ENCODE measurements around the gene DUSP10.

Gene DUSP10

DNA sequence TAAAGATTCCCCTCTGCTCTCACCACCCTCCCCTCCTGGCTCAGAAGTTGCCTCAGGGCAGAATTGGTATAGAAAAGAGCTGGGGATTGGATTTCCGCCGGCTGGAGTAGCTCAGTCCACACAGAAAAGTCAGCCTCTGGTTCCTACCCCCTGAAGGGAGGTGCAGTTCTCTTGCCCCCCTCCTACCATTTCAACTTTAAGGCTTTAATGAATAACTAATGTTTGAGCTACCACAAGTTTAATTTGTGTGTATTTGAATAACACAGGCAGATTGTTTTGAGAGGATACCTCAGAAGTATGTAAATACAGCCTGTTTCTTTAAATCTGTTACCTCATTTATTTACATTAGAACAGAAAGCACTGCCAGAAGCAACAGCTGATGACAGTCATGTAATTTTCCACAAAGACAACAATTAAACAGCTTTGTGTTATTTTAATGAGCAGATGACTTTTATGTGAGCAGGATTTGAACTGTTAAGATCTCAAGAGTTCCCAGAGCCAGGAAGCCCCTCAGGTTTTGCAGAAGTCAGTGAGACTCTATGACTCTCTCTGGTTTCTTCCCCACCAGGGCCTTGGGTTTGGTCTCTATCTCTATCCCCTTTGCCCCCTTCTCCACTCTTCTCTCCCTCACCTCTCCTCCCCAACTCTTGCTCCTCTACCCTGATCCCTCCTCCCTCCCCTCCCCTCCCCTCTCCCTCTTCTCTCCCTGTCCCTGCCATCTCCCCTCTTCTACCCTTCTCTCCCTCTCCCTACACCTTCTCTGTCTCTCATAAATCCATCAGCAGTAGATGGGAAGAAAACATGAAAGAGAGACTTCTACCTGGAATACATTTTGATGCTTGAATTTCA lies 26.3 kb downstream of the DUSP10 start:
- Histone ChIP-seq H3K79me2 (ENCODE audit: insufficient read depth, low read length) (no peaks in the 10 kb centered on the region), H3K4me3 (ENCODE audit: insufficient read depth, low read length, poor library complexity, severe bottlenecking) (no peak overlapping the region), H3K27me3 (ENCODE audit: low read length) (no peaks in the 10 kb centered on the region), H3K9me3 (ENCODE audit: insufficient read depth, low read length) (no peaks in the 10 kb centered on the region), H2AFZ (ENCODE audit: low read depth, low read length, severe bottlenecking) (no peak overlapping the region), H4K20me1 (ENCODE audit: low read depth, low read length) (no peaks in the 10 kb centered on the region), H3K36me3 (ENCODE audit: low read length) (no peaks in the 10 kb centered on the region), H3K9me2 (replicated peaks; ENCODE audit: insufficient read depth, low read length) (no peaks in the 10 kb centered on the region), H3K9ac (ENCODE audit: low read length) (no peak overlapping the region), H3K4me2 (ENCODE audit: low read depth, low read length, poor library complexity, severe bottlenecking) (no peak overlapping the region), H3K27ac (ENCODE audit: low read depth, low read length) (no peak overlapping the region), H3F3A (ENCODE audit: insufficient read depth) (no peaks in the 10 kb centered on the region)
- TF ChIP-seq EZH2phosphoT487 (conservative IDR thresholded peaks at IDR 0.05; ENCODE audit: low read length) = no peak
- TF ChIP-seq, protein P1, sequence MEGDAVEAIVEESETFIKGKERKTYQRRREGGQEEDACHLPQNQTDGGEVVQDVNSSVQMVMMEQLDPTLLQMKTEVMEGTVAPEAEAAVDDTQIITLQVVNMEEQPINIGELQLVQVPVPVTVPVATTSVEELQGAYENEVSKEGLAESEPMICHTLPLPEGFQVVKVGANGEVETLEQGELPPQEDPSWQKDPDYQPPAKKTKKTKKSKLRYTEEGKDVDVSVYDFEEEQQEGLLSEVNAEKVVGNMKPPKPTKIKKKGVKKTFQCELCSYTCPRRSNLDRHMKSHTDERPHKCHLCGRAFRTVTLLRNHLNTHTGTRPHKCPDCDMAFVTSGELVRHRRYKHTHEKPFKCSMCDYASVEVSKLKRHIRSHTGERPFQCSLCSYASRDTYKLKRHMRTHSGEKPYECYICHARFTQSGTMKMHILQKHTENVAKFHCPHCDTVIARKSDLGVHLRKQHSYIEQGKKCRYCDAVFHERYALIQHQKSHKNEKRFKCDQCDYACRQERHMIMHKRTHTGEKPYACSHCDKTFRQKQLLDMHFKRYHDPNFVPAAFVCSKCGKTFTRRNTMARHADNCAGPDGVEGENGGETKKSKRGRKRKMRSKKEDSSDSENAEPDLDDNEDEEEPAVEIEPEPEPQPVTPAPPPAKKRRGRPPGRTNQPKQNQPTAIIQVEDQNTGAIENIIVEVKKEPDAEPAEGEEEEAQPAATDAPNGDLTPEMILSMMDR (IDR thresholded peaks at IDR 0.05; ENCODE audit: insufficient read depth, low read length, poor library complexity, severe bottlenecking) = no peak

DNA sequence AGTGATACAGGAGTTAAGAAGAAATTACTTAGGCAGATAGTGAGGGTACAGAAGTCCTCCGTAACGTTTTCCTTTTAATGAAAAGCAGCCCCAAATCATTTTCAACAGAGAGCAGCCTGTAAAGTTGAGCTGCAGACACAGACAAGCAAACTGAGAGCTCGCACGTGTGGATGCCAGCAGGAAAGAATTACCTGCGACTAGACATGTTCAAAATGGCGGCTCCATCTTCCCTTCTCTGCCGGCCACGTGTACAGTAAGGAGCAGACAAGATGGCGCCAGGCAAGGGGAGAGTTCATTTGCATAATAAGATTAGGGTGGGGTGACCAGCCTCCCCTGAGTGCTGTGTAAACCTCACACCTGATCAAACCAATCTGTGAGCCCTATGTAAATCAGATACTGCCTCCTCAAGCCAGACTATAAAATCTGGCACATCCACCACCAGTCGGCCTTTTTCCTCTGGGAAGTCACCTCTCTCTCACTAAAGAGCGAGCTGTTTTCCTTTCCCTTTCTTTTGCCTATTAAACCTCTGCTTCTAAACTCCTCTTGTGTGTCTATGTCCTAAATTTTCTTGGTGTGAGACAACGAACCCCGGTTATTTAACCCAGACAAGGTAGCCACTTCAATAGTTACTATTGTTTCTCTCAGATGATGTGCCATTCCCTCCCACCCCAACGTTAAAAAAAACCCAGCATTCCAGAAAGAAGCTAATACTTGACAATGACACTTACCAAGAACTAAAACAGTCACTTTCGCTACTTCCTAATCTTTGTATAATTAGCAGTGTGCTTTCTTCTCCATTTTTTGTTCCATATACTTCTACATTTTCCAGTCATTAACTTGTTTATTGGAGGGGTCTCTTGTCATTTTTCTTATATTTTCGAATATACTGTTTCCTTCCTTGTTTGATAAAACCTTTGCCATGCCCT lies 27.4 kb downstream of the DUSP10 start:
- no peaks in the 10 kb centered on the region for H3K27me3 ChIP-seq (ENCODE audit: low read length)
- no peaks in the 10 kb centered on the region for H3K36me3 ChIP-seq (ENCODE audit: low read length)
- no peak overlapping the region for H3K9ac ChIP-seq (ENCODE audit: low read length)
- H3F3A ChIP-seq (ENCODE audit: insufficient read depth) = no peaks in the 10 kb centered on the region
- H2AFZ ChIP-seq (ENCODE audit: low read depth, low read length, severe bottlenecking) = no peak overlapping the region
- no peaks in the 10 kb centered on the region for H3K9me2 ChIP-seq (replicated peaks; ENCODE audit: insufficient read depth, low read length)
- H3K27ac ChIP-seq (ENCODE audit: low read depth, low read length) = no peak overlapping the region
- H3K4me2 ChIP-seq (ENCODE audit: low read depth, low read length, poor library complexity, severe bottlenecking) = no peak overlapping the region
- no peaks in the 10 kb centered on the region for H4K20me1 ChIP-seq (ENCODE audit: low read depth, low read length)
- TF ChIP-seq, protein P1 (IDR thresholded peaks at IDR 0.05; ENCODE audit: insufficient read depth, low read length, poor library complexity, severe bottlenecking) = no peak
- no peak for TF ChIP-seq EZH2phosphoT487 (conservative IDR thresholded peaks at IDR 0.05; ENCODE audit: low read length)
- no peak overlapping the region for H3K4me3 ChIP-seq (ENCODE audit: insufficient read depth, low read length, poor library complexity, severe bottlenecking)
- no peaks in the 10 kb centered on the region for H3K9me3 ChIP-seq (ENCODE audit: insufficient read depth, low read length)
- H3K79me2 ChIP-seq (ENCODE audit: insufficient read depth, low read length) = no peaks in the 10 kb centered on the region

DNA sequence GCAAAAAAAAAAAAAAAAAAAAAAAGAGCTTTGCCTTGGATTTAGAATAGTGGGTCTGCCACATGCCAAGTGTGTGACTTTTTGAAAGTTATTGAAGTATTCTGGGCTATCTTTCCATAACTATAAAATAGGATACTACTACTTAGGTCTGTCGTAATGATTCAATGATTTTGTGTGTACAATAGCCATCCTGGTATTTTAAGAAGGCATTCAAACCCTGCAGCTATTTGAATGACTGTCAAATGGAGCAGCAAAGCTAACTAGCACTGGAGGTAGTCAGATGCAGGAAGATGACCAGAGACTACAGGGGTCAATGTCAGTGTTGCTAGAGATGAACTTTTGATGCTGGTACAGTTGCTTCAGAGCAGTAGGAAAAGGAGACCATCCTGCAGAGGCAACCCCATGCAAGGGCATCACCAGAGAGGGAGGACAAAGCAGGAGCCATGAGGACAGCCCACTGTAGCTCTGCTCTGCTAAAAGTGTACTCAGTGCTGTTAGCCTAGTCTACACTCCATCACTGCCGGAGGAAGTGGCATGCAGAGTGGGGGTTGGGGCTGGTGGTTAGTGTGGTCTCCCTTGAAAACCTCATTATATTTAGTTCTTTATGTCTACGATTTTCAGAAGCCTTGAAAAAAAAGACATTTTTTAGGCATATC lies 29.0 kb downstream of the DUSP10 start:
- TF ChIP-seq EZH2phosphoT487 (conservative IDR thresholded peaks at IDR 0.05; ENCODE audit: low read length) = no peak
- TF ChIP-seq, protein P1 (IDR thresholded peaks at IDR 0.05; ENCODE audit: insufficient read depth, low read length, poor library complexity, severe bottlenecking) = no peak
- no peak overlapping the region for H3K9ac ChIP-seq (ENCODE audit: low read length)
- no peak overlapping the region for H3K4me3 ChIP-seq (ENCODE audit: insufficient read depth, low read length, poor library complexity, severe bottlenecking)
- H3K9me3 ChIP-seq (ENCODE audit: insufficient read depth, low read length) = no peaks in the 10 kb centered on the region
- no peaks in the 10 kb centered on the region for H3K36me3 ChIP-seq (ENCODE audit: low read length)
- no peak overlapping the region for H3K4me2 ChIP-seq (ENCODE audit: low read depth, low read length, poor library complexity, severe bottlenecking)
- no peaks in the 10 kb centered on the region for H4K20me1 ChIP-seq (ENCODE audit: low read depth, low read length)
- H2AFZ ChIP-seq (ENCODE audit: low read depth, low read length, severe bottlenecking) = no peak overlapping the region
- no peaks in the 10 kb centered on the region for H3F3A ChIP-seq (ENCODE audit: insufficient read depth)
- no peak overlapping the region for H3K27ac ChIP-seq (ENCODE audit: low read depth, low read length)
- H3K27me3 ChIP-seq (ENCODE audit: low read length) = no peaks in the 10 kb centered on the region
- no peaks in the 10 kb centered on the region for H3K79me2 ChIP-seq (ENCODE audit: insufficient read depth, low read length)
- no peaks in the 10 kb centered on the region for H3K9me2 ChIP-seq (replicated peaks; ENCODE audit: insufficient read depth, low read length)
